RCC 7860 (cell line): ENCODE data around the gene EVPL.
"Not testable (repeated sequence)": the region's sequence is repeated elsewhere in the genome, so short reads cannot be mapped to it uniquely, and the experiment has no call there.

Source experiments
- DNase-seq: peaks from one replicate; pipeline ENCODE4 v3.0.0-alpha.2; 2015; ENCODE audit warnings: low spot score
- FAIRE-seq: peaks from 2 replicates; lab custom pipeline; 2012; peaks lifted over from hg19 to GRCh38; lab: Jason Lieb, UNC

The EVPL gene

DNA sequence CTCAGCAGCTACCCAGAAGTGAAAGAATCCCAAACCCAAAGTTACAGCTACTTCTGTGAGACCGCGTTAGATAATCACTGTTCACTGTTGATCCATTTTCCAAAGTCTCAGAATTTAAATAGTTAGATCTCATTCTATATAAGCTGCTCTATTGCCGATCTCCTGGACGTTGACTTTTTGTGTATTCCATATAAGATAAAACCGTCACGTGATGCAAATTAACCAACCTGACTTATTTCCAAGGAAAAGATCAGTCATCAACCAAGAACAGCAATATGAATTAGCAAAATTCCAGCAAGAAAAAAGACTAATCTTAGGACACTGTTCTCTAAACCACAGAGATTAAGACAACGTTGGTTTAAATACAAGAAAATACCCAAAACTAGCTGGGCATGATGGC lies 56.5 kb downstream of the EVPL start:
- FAIRE-seq (no peak), DNase-seq (no peak)

- DNase-seq (no peak), FAIRE-seq (no peak)
Observed at GRCh38 chr17:75970011-75970523, 57.0 kb downstream of the EVPL start.

- not testable (repeated sequence) for FAIRE-seq
Observed at GRCh38 chr17:75969044-75969443, 58.1 kb downstream of the EVPL start.

DNA sequence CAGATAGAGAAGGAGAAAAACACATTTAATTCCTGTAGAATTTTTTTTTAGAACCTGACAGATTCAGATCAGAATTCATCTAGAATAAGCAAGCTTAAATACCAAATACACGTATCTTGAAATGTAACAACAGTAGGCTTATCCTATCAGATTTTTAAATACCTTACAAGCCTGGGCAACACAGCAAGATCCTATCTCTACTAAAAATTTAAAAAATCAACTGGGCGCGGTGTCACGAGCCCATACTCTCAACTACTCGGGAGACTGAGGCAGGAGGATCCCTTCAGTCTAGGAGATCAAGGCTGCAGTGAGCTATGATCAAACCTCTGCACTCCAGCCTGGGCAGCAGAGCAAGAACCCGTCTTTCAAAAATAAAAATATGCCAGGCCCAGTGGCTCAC lies 61.6 kb downstream of the EVPL start:
- FAIRE-seq (no peak), DNase-seq (no peak)

More at GRCh38 chr17:75969044-75969443, 58.1 kb downstream of the EVPL start:
- DNase-seq, result not testable (repeated sequence)

GRCh38 chr17:75959839-75960511 lies 67.1 kb downstream of the EVPL start:
- DNase-seq (no peak), FAIRE-seq (no peak)

DNA sequence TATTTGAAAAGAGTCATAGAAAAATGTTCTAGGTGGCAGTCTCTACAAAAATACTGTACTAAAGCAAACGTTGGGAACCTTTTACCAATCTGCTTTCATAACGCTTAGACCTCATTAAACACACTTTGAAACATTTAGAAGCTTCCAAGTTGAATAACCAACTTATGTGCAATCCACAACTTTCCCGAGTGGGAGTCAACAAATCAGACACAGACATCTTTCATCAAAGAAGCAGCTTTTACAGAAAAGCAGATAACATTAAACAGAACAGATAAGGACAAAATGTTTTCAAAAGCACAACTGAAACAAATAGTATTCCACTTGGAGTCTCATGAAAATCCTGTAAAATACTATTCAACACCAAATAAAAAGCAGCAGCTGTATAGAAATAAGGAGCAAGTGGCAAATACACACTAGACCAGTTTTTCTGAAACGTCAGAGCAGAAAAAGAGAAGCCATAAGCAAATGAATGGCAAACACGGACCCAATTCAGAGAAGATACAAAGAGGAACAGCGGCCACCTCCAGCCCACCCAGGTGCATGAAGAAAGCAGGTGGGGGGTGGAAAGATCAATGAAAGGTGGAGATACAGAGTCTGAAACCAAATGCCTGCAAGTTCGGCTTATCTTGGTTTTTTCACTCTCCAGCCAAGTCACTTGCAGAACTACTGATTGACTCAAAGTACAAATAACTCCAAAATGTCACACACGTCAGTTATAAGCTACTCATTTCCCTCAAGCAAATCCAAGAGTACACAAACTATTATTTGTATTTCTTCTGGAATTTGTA lies 67.9 kb downstream of the EVPL start:
- FAIRE-seq, result no peak
- no peak for DNase-seq
